Mesendoderm (in vitro differentiated cells): ENCODE data around the gene CFAP53.
A peak's percentile ranks its signal among the peaks of the same experiment; 100 is the strongest.

ENCODE experiments used
- DNase-seq: peaks from one replicate; pipeline ENCODE4 v3.0.0; 2013
- H2AK5ac ChIP-seq: 2 replicates; pipeline ENCODE4 v1.6.1; 2013; ENCODE audit warnings: low read length, inconsistent platforms
- H2BK120ac ChIP-seq: 2 replicates; pipeline ENCODE4 v1.6.1; 2013; ENCODE audit warnings: low read depth, mild to moderate bottlenecking, low read length, moderate library complexity, mixed read lengths
- H2BK15ac ChIP-seq: replicated peaks from 2 replicates; pipeline ENCODE4 v1.6.1; 2013; ENCODE audit warnings: low read depth, mild to moderate bottlenecking, moderate library complexity
- H2BK5ac ChIP-seq: 2 replicates; pipeline ENCODE4 v1.6.1; 2013; ENCODE audit warnings: low read length, inconsistent platforms
- H3K18ac ChIP-seq: 2 replicates; pipeline ENCODE4 v1.6.1; 2013; ENCODE audit warnings: mild to moderate bottlenecking, low read length, mixed read lengths
- H3K23ac ChIP-seq: one replicate; pipeline ENCODE4 v1.6.1; 2013; ENCODE audit warnings: low read length
- H3K27ac ChIP-seq: 2 replicates; pipeline ENCODE4 v1.5.1; 2013; ENCODE audit warnings: low read depth, mild to moderate bottlenecking, inconsistent platforms, low read length, moderate library complexity
- H3K27me3 ChIP-seq: 2 replicates; pipeline ENCODE4 v1.6.1; 2013; ENCODE audit warnings: low read length, control low read depth, mild to moderate bottlenecking, inconsistent platforms; ENCODE audit not compliant: insufficient read depth, poor library complexity
- H3K36me3 ChIP-seq: 2 replicates; pipeline ENCODE4 v1.6.1; 2013; ENCODE audit warnings: low read length, inconsistent platforms; ENCODE audit not compliant: control insufficient read depth, insufficient read depth
- H3K4ac ChIP-seq: one replicate; pipeline ENCODE4 v1.6.1; 2013; ENCODE audit warnings: low read depth, mild to moderate bottlenecking, low read length, moderate library complexity
- H3K4me1 ChIP-seq: 2 replicates; pipeline ENCODE4 v1.6.1; 2013; ENCODE audit warnings: low read depth, low read length, inconsistent platforms; ENCODE audit not compliant: control insufficient read depth
- H3K4me2 ChIP-seq: 2 replicates; pipeline ENCODE4 v1.6.1; 2013; ENCODE audit warnings: low read length
- H3K4me3 ChIP-seq: 2 replicates; pipeline ENCODE4 v1.5.1; 2013; ENCODE audit warnings: mild to moderate bottlenecking, low read length
- H3K56ac ChIP-seq: one replicate; pipeline ENCODE4 v1.6.1; 2013; ENCODE audit warnings: low read length
- H3K79me1 ChIP-seq: 2 replicates; pipeline ENCODE4 v1.6.1; 2013; ENCODE audit warnings: low read length, inconsistent platforms
- H3K79me2 ChIP-seq: 2 replicates; pipeline ENCODE4 v1.6.1; 2013; ENCODE audit warnings: mild to moderate bottlenecking, low read length; ENCODE audit not compliant: control insufficient read depth, insufficient read depth
- H3K9ac ChIP-seq: 2 replicates; pipeline ENCODE4 v1.6.1; 2013; ENCODE audit warnings: low read length, inconsistent platforms
- H4K5ac ChIP-seq: one replicate; pipeline ENCODE4 v1.6.1; 2013; ENCODE audit warnings: low read length
- H4K8ac ChIP-seq: one replicate; pipeline ENCODE4 v1.6.1; 2013; ENCODE audit warnings: low read depth, mild to moderate bottlenecking, control low read depth, low read length, moderate library complexity
- WGBS: extraction: QIAGEN DNeasy Blood & Tissue Kit; methylation state at CpG from one replicate; pipeline ENCODE4 v1.1.7; 2013; ENCODE audit warnings: low lambda C conversion rate, missing lambda C conversion rate; ENCODE audit not compliant: insufficient coverage; ENCODE audit errors: extremely low coverage; 5-methylcytosine and 5-hydroxymethylcytosine counted together

The CFAP53 gene

DNA sequence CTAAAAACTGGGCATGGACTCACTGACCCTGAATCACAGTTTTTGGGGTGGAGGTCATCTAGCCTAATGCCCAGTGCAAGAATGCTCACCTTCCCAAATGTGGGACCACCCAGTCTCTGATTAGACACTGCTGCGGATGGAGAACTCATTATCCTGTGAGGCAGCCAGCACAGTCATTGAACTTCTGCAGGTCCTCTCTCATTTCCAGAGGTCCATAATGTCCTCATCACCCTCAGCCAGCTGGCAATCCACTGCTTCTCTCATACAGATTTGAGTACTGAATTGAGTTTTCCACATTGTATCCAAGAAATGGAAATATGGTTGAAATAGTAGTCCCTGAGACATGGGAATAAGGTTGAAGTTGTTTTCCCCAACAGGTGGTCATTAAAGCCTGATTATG is 66.4 kb downstream of the CFAP53 start:
- no peak for DNase-seq
- no peak overlapping the region for H2AK5ac ChIP-seq
- no peak overlapping the region for H2BK15ac ChIP-seq
- no peak overlapping the region for H2BK120ac ChIP-seq
- no peak overlapping the region for H3K23ac ChIP-seq
- H2BK5ac ChIP-seq = no peak overlapping the region
- no peak overlapping the region for H3K27ac ChIP-seq
- no peak overlapping the region for H4K5ac ChIP-seq
- H3K56ac ChIP-seq = no peak overlapping the region
- H3K4ac ChIP-seq = no peak overlapping the region
- H3K36me3 ChIP-seq = no peaks in the 10 kb centered on the region
- H3K79me2 ChIP-seq = no peaks in the 10 kb centered on the region
- H3K79me1 ChIP-seq = no peaks in the 10 kb centered on the region
- H3K4me1 ChIP-seq = no peaks in the 10 kb centered on the region
- H4K8ac ChIP-seq = no peak overlapping the region
- no peak overlapping the region for H3K9ac ChIP-seq
- no peak overlapping the region for H3K4me2 ChIP-seq
- WGBS = no CpG with 5 or more reads among the region's 1 CpG
- no peak overlapping the region for H3K18ac ChIP-seq
- H3K27me3 ChIP-seq = peaks cover 5% of the 10 kb centered on the region
- H3K4me3 ChIP-seq = no peak overlapping the region

DNA sequence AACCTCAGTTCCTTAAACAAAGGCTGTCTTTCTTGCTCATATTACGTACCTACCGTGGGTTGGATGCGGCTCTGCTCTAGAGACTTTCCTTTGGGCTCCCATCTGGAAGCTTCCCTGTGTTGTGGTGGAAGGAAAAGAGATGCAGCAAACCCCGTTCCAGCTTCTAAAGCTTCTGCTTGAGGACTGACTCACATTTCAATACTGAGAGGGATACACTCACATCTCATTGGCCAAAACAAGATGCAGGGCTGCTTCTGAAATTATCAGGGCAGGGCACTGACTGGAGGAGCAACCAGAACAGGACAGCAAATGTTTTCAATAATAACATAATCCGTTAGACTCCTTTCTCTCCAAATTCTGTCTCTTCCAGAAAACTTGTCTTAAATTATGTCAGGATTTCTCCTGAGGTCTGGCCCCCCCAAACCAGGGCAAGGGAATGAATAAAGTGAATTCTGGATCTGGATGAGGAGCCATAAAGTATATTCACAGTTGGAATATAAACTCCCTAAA is 66.9 kb downstream of the CFAP53 start:
- no peak overlapping the region for H3K56ac ChIP-seq
- no peak overlapping the region for H3K27ac ChIP-seq
- H3K18ac ChIP-seq = no peak overlapping the region
- no peak overlapping the region for H3K4me2 ChIP-seq
- H2AK5ac ChIP-seq = no peak overlapping the region
- no peak overlapping the region for H3K4me3 ChIP-seq
- no peak for DNase-seq
- no peak overlapping the region for H2BK5ac ChIP-seq
- H3K4ac ChIP-seq = no peak overlapping the region
- H2BK15ac ChIP-seq = no peak overlapping the region
- H3K79me1 ChIP-seq = no peaks in the 10 kb centered on the region
- no peak overlapping the region for H4K8ac ChIP-seq
- no peaks in the 10 kb centered on the region for H3K36me3 ChIP-seq
- H3K27me3 ChIP-seq = peaks cover 6% of the 10 kb centered on the region
- no CpG with 5 or more reads among the region's 5 CpGs for WGBS
- no peak overlapping the region for H4K5ac ChIP-seq
- H3K4me1 ChIP-seq = no peaks in the 10 kb centered on the region
- no peak overlapping the region for H2BK120ac ChIP-seq
- H3K9ac ChIP-seq = no peak overlapping the region
- no peaks in the 10 kb centered on the region for H3K79me2 ChIP-seq
- no peak overlapping the region for H3K23ac ChIP-seq

DNA sequence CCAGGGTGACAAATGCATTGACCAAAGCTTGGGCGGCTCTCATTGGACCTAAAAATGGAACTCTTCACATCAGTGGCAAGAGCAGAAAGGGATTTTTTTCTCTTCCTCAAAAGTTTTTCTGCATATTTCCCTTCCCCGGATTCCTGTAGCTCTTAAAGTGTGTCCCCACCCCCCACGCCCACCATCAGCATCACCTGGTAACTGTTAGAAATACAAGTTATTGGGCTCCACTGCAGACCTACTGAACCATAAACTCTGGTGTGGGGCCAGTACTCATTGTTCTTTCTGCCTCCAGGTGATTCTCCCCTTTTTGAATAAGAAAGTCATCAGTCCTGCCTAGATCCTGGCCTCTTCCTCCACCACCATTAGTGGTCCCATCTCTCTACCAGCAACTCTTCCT is 70.0 kb downstream of the CFAP53 start:
- no CpG with 5 or more reads among the region's 3 CpGs for WGBS

DNA sequence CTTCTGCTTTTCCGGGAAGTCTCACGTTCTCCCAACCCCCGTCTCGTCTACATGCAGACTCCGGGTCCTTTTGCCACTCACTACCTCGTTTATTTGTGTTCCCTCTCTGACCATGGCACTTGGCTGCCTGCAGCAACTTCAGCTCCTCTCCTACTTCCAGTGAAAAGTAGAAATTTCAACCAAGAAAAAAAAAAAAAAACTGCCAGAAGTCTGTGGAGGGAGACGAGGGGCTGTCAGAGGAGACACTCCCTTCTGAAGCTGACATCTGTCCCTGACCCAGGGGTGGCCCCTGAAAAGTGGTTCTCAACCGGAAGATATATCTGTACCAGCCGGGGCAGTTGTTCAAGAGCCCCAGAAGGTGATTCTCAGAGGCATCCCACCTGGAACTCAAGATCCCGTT is 70.6 kb downstream of the CFAP53 start:
- peaks cover 6% of the 10 kb centered on the region for H3K4me1 ChIP-seq
- H3K23ac ChIP-seq = no peak overlapping the region
- no peak overlapping the region for H4K8ac ChIP-seq
- H3K27me3 ChIP-seq = peaks cover 32% of the 10 kb centered on the region
- H2BK5ac ChIP-seq = no peak overlapping the region
- H3K4me2 ChIP-seq = no peak overlapping the region
- no peak overlapping the region for H2BK120ac ChIP-seq
- no peak for DNase-seq
- WGBS = no CpG with 5 or more reads among the region's 10 CpGs
- no peak overlapping the region for H3K9ac ChIP-seq
- H3K79me2 ChIP-seq = no peaks in the 10 kb centered on the region
- H3K56ac ChIP-seq = no peak overlapping the region
- H3K79me1 ChIP-seq = no peaks in the 10 kb centered on the region
- H3K27ac ChIP-seq = no peak overlapping the region
- no peak overlapping the region for H4K5ac ChIP-seq
- H3K36me3 ChIP-seq = no peaks in the 10 kb centered on the region
- no peak overlapping the region for H3K4me3 ChIP-seq
- no peak overlapping the region for H3K4ac ChIP-seq
- no peak overlapping the region for H2BK15ac ChIP-seq
- no peak overlapping the region for H3K18ac ChIP-seq
- H2AK5ac ChIP-seq = no peak overlapping the region

More for the DNA sequence above, 70.0 kb downstream of the CFAP53 start:
- Histone ChIP-seq H4K5ac (no peak overlapping the region), H3K36me3 (no peaks in the 10 kb centered on the region), H4K8ac (no peak overlapping the region), H3K4me3 (no peak overlapping the region), H3K4ac (no peak overlapping the region), H3K79me1 (no peaks in the 10 kb centered on the region), H2AK5ac (no peak overlapping the region), H3K9ac (no peak overlapping the region), H3K23ac (no peak overlapping the region), H3K18ac (no peak overlapping the region), H3K4me1 (peaks cover 6% of the 10 kb centered on the region), H3K56ac (no peak overlapping the region), H2BK5ac (no peak overlapping the region), H3K27me3 (peaks cover 31% of the 10 kb centered on the region), H3K79me2 (no peaks in the 10 kb centered on the region), H3K4me2 (no peak overlapping the region), H3K27ac (no peak overlapping the region), H2BK120ac (no peak overlapping the region), H2BK15ac (no peak overlapping the region)
- DNase-seq = no peak

DNA sequence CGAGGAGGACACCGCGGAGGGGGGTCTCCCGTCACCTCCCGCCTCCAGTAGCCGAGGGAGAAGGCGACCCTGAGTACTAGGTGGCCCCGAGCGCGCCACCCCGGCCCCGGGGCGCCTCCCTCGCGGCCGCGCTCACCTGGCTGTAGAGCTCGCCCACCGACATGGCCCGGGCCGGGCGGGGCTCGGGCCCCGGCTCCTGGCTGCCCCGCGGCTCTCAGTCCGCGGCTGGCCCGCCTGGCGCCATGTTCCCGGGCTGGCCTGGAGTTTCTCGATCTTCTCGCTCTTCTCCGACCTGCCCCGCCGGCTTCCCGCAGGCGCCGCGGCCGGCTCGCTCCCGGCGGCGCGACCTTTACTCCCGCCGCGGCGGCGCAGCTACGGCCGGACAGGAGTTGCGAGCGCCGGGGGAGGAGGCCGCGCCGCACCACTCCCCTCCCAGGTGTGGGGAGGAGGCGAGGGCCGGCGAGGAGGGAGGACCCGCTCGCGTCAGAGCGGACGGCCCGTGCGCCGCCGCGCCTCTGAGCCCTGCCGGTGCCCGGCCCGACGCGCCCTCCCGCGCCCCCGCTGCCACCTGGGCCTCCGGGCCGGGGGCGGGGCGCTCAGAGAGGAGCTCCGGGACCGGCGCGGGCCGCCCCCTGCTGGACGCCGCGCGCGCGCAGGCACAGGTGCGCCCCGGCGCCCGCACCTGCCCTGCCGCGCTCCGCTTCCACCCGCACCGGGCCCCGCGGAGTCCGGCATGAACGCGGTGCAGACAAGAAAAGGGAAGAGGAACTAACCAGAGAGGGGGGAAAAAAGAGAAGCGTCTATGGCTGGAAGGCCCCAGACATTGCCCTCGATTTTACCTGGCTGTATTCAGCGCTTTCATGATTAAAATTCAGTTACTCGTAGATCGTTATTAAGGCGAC is 71.4 kb downstream of the CFAP53 start, which contains the start of gene MYO5B:
MYO5B (minus strand) TSS at position 517 of the 902 bp plus-strand sequence; CDS start at position 163, 354 bp downstream.
- H3K79me2 ChIP-seq = no peaks in the 10 kb centered on the region
- H4K8ac ChIP-seq = no peak within 1 kb of the TSS
- H3K36me3 ChIP-seq = no peaks in the 10 kb centered on the region
- H2BK5ac ChIP-seq = no peak within 1 kb of the TSS
- no peak within 1 kb of the TSS for H2BK120ac ChIP-seq
- H3K27me3 ChIP-seq = peaks cover 32% of the 10 kb centered on the region
- no peak within 1 kb of the TSS for H3K18ac ChIP-seq
- H2BK15ac ChIP-seq = no peak within 1 kb of the TSS
- DNase-seq = peak; percentile 64
- no peak within 1 kb of the TSS for H4K5ac ChIP-seq
- H3K4me1 ChIP-seq = peaks cover 6% of the 10 kb centered on the region
- H3K4me2 ChIP-seq = peak within 1 kb of the TSS; percentile 77
- peak within 1 kb of the TSS; percentile 48 for H3K4me3 ChIP-seq
- H3K56ac ChIP-seq = peak within 1 kb of the TSS; percentile 81
- no peaks in the 10 kb centered on the region for H3K79me1 ChIP-seq
- no peak within 1 kb of the TSS for H3K27ac ChIP-seq
- no CpG with 5 or more reads among the region's 115 CpGs for WGBS
- peak within 1 kb of the TSS; percentile 63 for H3K9ac ChIP-seq
- H2AK5ac ChIP-seq = no peak within 1 kb of the TSS
- H3K4ac ChIP-seq = no peak within 1 kb of the TSS
- H3K23ac ChIP-seq = peak within 1 kb of the TSS; percentile 89
